Astrocyte of the spinal cord (primary cell): ENCODE measurements around the gene ZFR.
"Not testable (repeated sequence)": the region's sequence is repeated elsewhere in the genome, so short reads cannot be mapped to it uniquely, and the experiment has no call there.

ENCODE experiments used
- DNase-seq: peaks from one replicate; pipeline ENCODE4 v3.0.0; 2011; ENCODE audit warnings: low read depth, low spot score
- H3K4me3 ChIP-seq: 2 replicates; pipeline ENCODE4 v1.5.1; 2011; ENCODE audit warnings: low read depth, mild to moderate bottlenecking, low read length, moderate library complexity
- in situ Hi-C: cut with HindIII; loops from 2 replicates; pipeline ENCODE4 v1.10.0; 2017; ENCODE audit warnings: low sequenced_read_pairs
- TF ChIP-seq, protein P1 (sequence below): IDR thresholded peaks from 2 replicates; pipeline ENCODE4 v1.5.1; 2012; ENCODE audit warnings: low read depth, mild to moderate bottlenecking, low read length, inconsistent platforms

The ZFR gene

DNA sequence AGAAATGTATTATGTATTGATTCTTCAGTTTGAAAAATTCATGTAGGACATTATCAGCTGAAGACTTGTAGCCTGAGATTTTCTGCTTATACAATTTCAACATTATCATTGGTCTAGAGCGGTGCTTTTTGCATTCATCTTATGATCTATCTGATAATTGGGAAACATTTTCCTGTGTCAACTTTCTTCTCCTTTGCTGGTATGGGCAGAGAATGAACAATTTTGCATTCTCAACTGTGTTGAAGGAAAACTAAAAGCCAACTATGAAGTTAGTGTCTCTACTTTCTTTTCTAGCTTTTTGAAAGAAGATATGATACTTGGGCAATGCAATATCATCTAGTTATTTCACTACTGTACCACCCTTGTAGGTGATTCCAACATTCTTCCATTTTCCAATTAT, 10.3 kb downstream of the ZFR start:
- DNase-seq, result no peak
- no peak overlapping the region for H3K4me3 ChIP-seq
- in situ Hi-C loops, result no loop called here
- TF ChIP-seq, protein P1, sequence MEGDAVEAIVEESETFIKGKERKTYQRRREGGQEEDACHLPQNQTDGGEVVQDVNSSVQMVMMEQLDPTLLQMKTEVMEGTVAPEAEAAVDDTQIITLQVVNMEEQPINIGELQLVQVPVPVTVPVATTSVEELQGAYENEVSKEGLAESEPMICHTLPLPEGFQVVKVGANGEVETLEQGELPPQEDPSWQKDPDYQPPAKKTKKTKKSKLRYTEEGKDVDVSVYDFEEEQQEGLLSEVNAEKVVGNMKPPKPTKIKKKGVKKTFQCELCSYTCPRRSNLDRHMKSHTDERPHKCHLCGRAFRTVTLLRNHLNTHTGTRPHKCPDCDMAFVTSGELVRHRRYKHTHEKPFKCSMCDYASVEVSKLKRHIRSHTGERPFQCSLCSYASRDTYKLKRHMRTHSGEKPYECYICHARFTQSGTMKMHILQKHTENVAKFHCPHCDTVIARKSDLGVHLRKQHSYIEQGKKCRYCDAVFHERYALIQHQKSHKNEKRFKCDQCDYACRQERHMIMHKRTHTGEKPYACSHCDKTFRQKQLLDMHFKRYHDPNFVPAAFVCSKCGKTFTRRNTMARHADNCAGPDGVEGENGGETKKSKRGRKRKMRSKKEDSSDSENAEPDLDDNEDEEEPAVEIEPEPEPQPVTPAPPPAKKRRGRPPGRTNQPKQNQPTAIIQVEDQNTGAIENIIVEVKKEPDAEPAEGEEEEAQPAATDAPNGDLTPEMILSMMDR, result no peak

DNA sequence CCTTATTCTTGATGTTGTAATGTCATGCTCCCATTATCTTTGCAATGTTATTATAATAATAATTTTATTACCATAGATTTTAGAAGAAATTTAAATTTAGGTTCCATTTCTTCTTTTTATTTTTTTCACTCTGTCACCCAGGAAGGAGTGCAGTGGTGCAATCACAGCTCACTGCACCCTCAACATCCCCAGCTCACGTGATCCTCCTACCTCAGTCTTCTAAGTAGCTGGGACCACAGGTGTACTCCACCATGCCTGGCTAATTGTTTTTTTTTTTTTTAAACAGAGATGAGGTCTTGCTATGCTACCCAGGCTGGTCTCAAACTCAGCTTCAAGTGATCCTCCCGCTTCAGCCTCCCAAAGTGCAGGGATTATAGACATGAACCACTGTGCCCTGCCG, 11.9 kb downstream of the ZFR start:
- DNase-seq, result no peak
- in situ Hi-C loops, result no loop called here
- TF ChIP-seq, protein P1, result no peak

DNA sequence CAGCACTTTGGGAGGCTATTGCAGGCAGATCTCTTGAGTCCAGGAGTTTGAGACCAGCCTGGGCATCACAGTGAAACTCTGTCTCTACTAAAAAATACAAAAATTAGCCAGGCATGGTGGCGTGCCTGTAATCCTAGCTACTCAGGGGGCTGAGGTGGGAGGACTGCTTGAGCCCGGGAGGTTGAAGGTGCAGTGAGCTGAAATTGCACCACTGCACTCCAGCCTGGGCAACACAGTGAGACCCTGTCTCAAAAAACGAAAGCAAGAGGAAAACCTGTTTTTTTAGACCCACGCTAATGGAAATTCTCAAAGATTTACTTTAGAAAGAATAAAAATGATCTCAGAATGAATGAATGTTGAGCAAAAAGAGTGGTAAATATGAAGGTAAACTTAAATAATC, 13.7 kb downstream of the ZFR start:
- in situ Hi-C loops, result not testable (repeated sequence)

More for the DNA sequence above, 11.9 kb downstream of the ZFR start:
- H3K4me3 ChIP-seq, result no peak overlapping the region

DNA sequence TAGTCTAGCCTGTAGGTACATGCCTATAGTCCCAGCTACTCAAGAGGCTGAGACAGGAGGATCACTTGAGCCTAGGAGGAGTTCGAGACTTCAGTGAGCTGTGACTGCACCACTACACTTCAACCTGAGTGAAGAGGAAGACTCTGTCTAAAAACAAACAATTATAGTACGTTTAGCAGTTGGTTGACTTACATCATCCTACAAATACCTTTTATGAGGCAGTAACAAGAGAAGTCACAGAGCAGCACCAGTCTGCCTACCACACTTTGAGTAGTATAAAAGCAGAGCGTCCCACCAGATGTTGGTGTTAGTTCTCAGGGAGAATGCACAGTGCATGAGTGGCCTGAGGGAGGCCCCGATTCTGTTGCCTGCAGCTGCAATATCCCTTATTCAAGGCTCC, 16.1 kb downstream of the ZFR start:
- no peak overlapping the region for H3K4me3 ChIP-seq

More for the DNA sequence above, 13.7 kb downstream of the ZFR start:
- not testable (repeated sequence) for H3K4me3 ChIP-seq, DNase-seq

DNA sequence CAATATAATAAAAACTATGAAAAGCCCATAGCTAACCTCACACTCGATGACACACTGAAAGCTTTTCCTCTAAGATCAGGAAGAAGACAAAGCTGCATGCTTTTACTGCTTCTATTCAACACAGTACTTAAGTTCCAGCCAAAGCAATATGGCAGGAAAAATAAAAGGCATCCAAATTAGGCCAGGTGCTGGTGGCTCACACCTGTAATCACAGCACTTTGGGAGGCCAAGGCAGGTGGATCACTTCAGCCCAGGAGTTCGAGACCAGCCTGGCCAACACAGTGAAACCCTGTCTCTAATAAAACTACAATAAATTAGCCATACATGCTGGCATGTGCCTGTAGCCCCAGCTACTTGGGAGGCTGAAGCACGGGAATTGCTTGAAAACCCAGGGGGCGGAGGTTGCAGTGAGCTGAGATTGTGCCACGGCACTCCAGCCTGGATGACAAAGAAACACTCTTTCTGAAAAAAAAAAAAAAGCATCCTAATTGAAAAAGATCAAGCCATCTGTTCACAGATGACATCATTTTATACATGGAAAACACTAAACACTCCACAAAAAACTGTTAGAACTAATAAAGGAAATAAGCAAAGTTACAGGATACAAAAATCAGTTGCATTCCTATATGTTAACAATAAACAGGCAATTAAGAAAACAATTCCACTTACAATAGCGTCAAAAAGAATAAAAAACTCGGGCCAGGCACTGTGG, 17.9 kb downstream of the ZFR start:
- TF ChIP-seq, protein P1, result no peak
- no peak for DNase-seq

More for the DNA sequence above, 16.1 kb downstream of the ZFR start:
- DNase-seq, result no peak
- TF ChIP-seq, protein P1, result no peak
- in situ Hi-C loops, result no loop called here

DNA sequence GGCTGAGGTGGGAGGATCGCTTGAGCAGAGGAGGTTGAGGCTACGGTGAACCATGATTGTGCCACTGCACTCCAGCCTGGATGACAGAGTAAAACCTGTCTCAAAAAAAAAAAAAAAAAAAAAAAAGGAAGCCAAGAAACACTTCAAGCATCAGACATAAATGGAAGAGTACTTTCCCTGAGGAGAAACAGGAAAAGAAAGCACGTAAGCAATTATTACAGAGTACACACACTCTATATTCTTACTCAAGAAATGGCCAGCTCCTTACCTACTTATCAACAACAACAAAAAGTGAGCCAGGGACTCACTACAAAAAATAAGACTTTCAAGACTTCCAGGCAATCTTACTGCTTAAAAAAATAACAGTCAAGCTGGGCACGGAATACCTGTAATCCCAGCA, 21.8 kb downstream of the ZFR start:
- in situ Hi-C loops, result no loop called here
- TF ChIP-seq, protein P1, result no peak
- H3K4me3 ChIP-seq, result no peak overlapping the region
- DNase-seq, result no peak

More for the DNA sequence above, 17.9 kb downstream of the ZFR start:
- in situ Hi-C loops, result no loop called here
- H3K4me3 ChIP-seq, result no peak overlapping the region

DNA sequence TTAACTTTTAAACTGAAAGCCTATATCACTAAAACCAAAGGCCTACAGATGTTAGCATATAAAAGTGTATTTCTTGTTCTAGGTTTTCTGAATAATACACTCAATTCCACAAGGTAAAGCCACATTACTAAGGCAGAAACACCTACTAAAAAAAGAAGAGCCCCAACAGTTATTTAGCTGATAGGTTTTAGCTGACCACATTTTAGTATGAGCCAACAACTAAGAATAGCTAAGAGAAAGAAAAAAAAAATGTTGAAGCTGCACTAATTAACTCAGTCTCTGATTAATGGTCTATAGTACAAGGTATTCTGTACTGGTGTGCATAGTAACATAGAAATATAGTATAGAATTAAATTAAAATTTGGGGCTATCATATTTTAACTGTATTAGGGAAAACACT, 23.5 kb downstream of the ZFR start:
- TF ChIP-seq, protein P1, result no peak
- DNase-seq, result no peak
- in situ Hi-C loops, result no loop called here
- H3K4me3 ChIP-seq, result no peak overlapping the region
